ENCODE measurements around the gene TSPAN3.

- TF ChIP-seq POLR2A (IDR thresholded peaks at IDR 0.05; ENCODE audit: low read depth, low read length) (no peak), POLR2AphosphoS5 (IDR thresholded peaks at IDR 0.05; ENCODE audit: low read depth, low read length) (no peak), TAF1 (IDR thresholded peaks at IDR 0.05; ENCODE audit: borderline replicate concordance, low read depth, low read length) (no peak)
Observed at GRCh38 chr15:76999996-77000395, 70.9 kb downstream of the TSPAN3 start.

Measured in GM12892 (cell line).